SK-N-SH treated with all-trans-retinoic acid at 6 μM for 48 hours (cell line): ENCODE data around the gene ARPC1A.

ENCODE experiments used
- ATAC-seq: fragments of 200-7000 bp; cut with Tn5 transposase; 3 replicates; pipeline ENCODE4 v1.9.1; 2020; ENCODE audit warnings: mild to moderate bottlenecking, moderate library complexity
- ARNTL ChIP-seq: fragments of 450-650 bp; formaldehyde crosslinking; IDR thresholded peaks from 2 replicates; pipeline ENCODE4 v1.5.0; 2020; ENCODE audit warnings: low read depth, mild to moderate bottlenecking, moderate library complexity, borderline replicate concordance
- CSDC2 ChIP-seq: fragments of 250-450 bp; sonication (Bioruptor Pico); IDR thresholded peaks from 2 replicates; pipeline ENCODE4 v1.5.0; 2020; ENCODE audit warnings: mild to moderate bottlenecking, moderate library complexity
- ESRRG ChIP-seq: fragments of 250-450 bp; sonication (Bioruptor Pico); IDR thresholded peaks from 2 replicates; pipeline ENCODE4 v1.6.1; 2021; ENCODE audit warnings: mild to moderate bottlenecking
- GLIS3 ChIP-seq: fragments of 250-450 bp; sonication (Bioruptor Pico); IDR thresholded peaks from 2 replicates; pipeline ENCODE4 v1.5.0; 2020; ENCODE audit warnings: mild to moderate bottlenecking, moderate library complexity
- ISL1 ChIP-seq: fragments of 250-450 bp; sonication (Bioruptor Pico); IDR thresholded peaks from 2 replicates; pipeline ENCODE4 v2.1.2; 2022; ENCODE audit warnings: mild to moderate bottlenecking, moderate library complexity
- PPARA ChIP-seq: fragments of 250-450 bp; sonication (Bioruptor Pico); IDR thresholded peaks from 2 replicates; pipeline ENCODE4 v1.5.0; 2020; ENCODE audit warnings: mild to moderate bottlenecking, borderline replicate concordance
- RARB ChIP-seq: fragments of 250-450 bp; sonication (Bioruptor Pico); IDR thresholded peaks from 2 replicates; pipeline ENCODE4 v1.8.0; 2021; ENCODE audit warnings: mild to moderate bottlenecking, moderate library complexity
- SNAI2 ChIP-seq: fragments of 250-450 bp; sonication (Bioruptor Pico); IDR thresholded peaks from 2 replicates; pipeline ENCODE4 v1.5.0; 2020; ENCODE audit warnings: mild to moderate bottlenecking, moderate library complexity
- TOX ChIP-seq: fragments of 250-450 bp; sonication (Bioruptor Pico); IDR thresholded peaks from 2 replicates; pipeline ENCODE4 v1.8.0; 2021; ENCODE audit warnings: mild to moderate bottlenecking, moderate library complexity, borderline replicate concordance
- ZC3H10 ChIP-seq: fragments of 250-450 bp; sonication (Bioruptor Pico); IDR thresholded peaks from 2 replicates; pipeline ENCODE4 v1.5.1; 2021; ENCODE audit warnings: mild to moderate bottlenecking, moderate library complexity
- ZFP30 ChIP-seq: fragments of 450-650 bp; formaldehyde crosslinking; IDR thresholded peaks from 2 replicates; pipeline ENCODE4 v1.5.0; 2022; ENCODE audit warnings: mild to moderate bottlenecking, moderate library complexity
- ZNF565 ChIP-seq: fragments of 450-650 bp; formaldehyde crosslinking; conservative IDR thresholded peaks from 2 replicates; pipeline ENCODE4 v1.5.0; 2020; ENCODE audit warnings: low read depth, mild to moderate bottlenecking, moderate library complexity
- ZNF70 ChIP-seq: fragments of 450-650 bp; formaldehyde crosslinking; IDR thresholded peaks from 2 replicates; pipeline ENCODE4 v1.5.0; 2020; ENCODE audit warnings: mild to moderate bottlenecking, moderate library complexity
- ZNF8 ChIP-seq: fragments of 450-650 bp; formaldehyde crosslinking; IDR thresholded peaks from 2 replicates; pipeline ENCODE4 v1.5.0; 2020; ENCODE audit warnings: mild to moderate bottlenecking, moderate library complexity
- TF ChIP-seq, protein P1 (sequence below): fragments of 250-450 bp; sonication (Bioruptor Pico); IDR thresholded peaks from 2 replicates; pipeline ENCODE4 v1.5.0; 2020; ENCODE audit warnings: mild to moderate bottlenecking, moderate library complexity
- TF ChIP-seq, protein P2 (sequence below): fragments of 250-450 bp; sonication (Bioruptor Pico); IDR thresholded peaks from 2 replicates; pipeline ENCODE4 v1.8.0; 2020; ENCODE audit warnings: mild to moderate bottlenecking, moderate library complexity, borderline replicate concordance
- TF ChIP-seq, protein P3 (sequence below): fragments of 250-450 bp; sonication (Bioruptor Pico); IDR thresholded peaks from 2 replicates; pipeline ENCODE4 v1.5.1; 2021; ENCODE audit warnings: mild to moderate bottlenecking, moderate library complexity
- TF ChIP-seq, protein P4 (sequence below): fragments of 250-450 bp; sonication (Bioruptor Pico); IDR thresholded peaks from 2 replicates; pipeline ENCODE4 v1.8.0; 2021; ENCODE audit warnings: low read depth, mild to moderate bottlenecking, moderate library complexity, borderline replicate concordance

Gene ARPC1A

DNA sequence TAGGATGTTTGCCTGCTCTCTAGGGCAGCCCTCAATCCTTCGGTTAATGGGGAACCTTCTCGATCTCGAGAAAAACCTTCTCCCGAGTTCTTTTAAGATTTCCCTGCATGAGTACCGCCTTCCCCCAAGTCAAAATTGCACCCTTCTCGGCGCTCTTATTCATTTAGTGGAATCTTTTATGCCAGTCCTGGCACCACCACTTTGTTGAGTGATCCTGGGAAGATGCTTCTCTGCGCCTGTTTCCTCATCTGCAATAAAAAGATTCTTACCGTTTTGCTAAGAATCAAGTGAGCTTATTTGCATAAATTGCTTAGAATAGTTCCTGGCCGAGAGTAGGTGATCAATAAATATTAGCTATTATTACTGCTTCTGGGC, 697 bp downstream of the ARPC1A start (continued):
- TF ChIP-seq, protein P1, sequence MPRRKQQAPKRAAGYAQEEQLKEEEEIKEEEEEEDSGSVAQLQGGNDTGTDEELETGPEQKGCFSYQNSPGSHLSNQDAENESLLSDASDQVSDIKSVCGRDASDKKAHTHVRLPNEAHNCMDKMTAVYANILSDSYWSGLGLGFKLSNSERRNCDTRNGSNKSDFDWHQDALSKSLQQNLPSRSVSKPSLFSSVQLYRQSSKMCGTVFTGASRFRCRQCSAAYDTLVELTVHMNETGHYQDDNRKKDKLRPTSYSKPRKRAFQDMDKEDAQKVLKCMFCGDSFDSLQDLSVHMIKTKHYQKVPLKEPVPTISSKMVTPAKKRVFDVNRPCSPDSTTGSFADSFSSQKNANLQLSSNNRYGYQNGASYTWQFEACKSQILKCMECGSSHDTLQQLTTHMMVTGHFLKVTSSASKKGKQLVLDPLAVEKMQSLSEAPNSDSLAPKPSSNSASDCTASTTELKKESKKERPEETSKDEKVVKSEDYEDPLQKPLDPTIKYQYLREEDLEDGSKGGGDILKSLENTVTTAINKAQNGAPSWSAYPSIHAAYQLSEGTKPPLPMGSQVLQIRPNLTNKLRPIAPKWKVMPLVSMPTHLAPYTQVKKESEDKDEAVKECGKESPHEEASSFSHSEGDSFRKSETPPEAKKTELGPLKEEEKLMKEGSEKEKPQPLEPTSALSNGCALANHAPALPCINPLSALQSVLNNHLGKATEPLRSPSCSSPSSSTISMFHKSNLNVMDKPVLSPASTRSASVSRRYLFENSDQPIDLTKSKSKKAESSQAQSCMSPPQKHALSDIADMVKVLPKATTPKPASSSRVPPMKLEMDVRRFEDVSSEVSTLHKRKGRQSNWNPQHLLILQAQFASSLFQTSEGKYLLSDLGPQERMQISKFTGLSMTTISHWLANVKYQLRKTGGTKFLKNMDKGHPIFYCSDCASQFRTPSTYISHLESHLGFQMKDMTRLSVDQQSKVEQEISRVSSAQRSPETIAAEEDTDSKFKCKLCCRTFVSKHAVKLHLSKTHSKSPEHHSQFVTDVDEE (CRISPR knock-in tag): no peak
- no peak for TF ChIP-seq CSDC2
- TF ChIP-seq TOX: no peak
- TF ChIP-seq, protein P2, sequence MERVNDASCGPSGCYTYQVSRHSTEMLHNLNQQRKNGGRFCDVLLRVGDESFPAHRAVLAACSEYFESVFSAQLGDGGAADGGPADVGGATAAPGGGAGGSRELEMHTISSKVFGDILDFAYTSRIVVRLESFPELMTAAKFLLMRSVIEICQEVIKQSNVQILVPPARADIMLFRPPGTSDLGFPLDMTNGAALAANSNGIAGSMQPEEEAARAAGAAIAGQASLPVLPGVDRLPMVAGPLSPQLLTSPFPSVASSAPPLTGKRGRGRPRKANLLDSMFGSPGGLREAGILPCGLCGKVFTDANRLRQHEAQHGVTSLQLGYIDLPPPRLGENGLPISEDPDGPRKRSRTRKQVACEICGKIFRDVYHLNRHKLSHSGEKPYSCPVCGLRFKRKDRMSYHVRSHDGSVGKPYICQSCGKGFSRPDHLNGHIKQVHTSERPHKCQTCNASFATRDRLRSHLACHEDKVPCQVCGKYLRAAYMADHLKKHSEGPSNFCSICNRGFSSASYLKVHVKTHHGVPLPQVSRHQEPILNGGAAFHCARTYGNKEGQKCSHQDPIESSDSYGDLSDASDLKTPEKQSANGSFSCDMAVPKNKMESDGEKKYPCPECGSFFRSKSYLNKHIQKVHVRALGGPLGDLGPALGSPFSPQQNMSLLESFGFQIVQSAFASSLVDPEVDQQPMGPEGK (CRISPR knock-in tag): no peak
- no peak for TF ChIP-seq ARNTL (CRISPR knock-in tag)
- no peak for TF ChIP-seq GLIS3 (CRISPR knock-in tag)
- no peak for TF ChIP-seq ZNF70
- no peak for TF ChIP-seq ZC3H10 (CRISPR knock-in tag)

DNA sequence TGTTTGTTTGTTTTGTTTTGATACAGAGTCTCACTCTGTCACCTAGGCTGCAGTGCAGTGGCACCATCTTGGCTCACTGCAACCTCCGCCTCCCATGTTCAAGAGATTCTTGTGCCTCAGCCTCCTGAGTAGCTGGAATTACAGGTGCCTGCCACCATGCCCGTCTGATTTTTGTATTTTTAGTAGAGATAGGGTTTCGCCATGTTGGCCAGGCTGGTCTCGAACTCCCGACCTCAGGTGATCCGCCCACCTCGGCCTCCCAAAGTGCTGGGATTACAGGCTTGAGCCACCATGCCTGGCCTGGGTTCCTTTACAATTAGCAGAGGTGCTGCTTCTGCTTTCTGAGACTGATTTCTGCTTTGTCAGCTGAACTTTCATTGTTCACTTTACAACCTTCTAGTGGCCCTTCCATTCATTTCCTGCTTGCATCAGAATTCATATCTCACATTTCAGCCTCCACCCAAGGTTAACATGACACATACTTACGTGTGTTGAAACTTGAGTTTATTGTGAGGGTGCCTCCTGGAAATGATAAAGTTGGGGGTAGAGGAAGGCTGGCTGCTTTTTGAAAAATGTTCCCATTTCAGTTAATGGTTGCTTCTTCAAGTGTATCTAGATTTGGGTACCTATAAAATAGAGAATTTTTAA, 4.7 kb downstream of the ARPC1A start:
- ATAC-seq: peak; percentile 14

DNA sequence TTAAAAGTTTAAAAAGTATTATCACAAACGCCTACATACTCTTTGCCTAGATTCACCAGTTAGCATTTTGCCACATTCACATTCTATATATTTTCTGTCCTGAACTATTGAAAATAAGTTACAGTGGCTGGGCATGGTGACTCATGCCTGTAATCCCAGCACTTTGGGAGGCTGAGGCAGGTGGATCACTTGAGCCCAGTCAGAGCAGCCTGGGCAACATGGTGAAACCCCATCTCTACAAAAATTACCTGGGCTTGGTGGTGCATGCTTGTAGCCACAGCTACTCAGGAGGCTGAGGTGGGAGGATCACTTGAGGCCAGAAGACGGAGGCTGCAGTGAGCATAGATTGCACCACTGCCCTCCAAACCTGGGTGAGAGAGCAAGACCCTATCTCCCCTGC, 5.3 kb downstream of the ARPC1A start:
- 0 out of 3 replicates have a peak, but pooled peaks have one; percentile 12 for ATAC-seq
- TF ChIP-seq SNAI2 (CRISPR knock-in tag): no peak
- TF ChIP-seq ZFP30 (CRISPR knock-in tag): no peak
- no peak for TF ChIP-seq ZC3H10 (CRISPR knock-in tag)
- no peak for TF ChIP-seq ZNF8 (CRISPR knock-in tag)
- no peak for TF ChIP-seq TOX
- TF ChIP-seq, all 23 proteins: peak for 0

DNA sequence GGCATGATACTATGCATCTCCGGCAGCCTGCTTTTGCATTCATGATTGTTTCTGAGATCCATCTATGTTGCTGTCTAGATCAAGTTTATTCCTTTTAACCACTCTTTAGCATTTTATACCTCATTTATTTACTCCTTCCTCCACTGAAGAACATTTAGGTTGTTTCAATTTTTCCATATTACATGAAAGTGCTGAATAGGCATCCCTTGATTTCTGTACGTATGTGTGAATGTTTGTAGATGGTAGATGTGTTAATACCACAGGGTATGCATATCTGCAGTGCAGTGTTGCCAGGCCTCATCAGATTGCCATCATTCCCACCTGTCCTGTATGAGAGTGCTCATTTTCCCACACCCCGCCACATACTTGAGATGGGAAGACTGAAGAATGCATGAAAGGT, 13.9 kb downstream of the ARPC1A start:
- no peak for ATAC-seq
- TF ChIP-seq PPARA: no peak
- TF ChIP-seq, protein P3, sequence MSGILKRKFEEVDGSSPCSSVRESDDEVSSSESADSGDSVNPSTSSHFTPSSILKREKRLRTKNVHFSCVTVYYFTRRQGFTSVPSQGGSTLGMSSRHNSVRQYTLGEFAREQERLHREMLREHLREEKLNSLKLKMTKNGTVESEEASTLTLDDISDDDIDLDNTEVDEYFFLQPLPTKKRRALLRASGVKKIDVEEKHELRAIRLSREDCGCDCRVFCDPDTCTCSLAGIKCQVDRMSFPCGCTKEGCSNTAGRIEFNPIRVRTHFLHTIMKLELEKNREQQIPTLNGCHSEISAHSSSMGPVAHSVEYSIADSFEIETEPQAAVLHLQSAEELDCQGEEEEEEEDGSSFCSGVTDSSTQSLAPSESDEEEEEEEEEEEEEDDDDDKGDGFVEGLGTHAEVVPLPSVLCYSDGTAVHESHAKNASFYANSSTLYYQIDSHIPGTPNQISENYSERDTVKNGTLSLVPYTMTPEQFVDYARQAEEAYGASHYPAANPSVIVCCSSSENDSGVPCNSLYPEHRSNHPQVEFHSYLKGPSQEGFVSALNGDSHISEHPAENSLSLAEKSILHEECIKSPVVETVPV (CRISPR knock-in tag): no peak
- no peak for TF ChIP-seq GLIS3 (CRISPR knock-in tag)
- TF ChIP-seq, protein P1 (CRISPR knock-in tag): no peak
- no peak for TF ChIP-seq RARB (CRISPR knock-in tag)
- TF ChIP-seq ISL1: no peak
- no peak for TF ChIP-seq ESRRG (CRISPR knock-in tag)
- TF ChIP-seq ZNF70: no peak
- TF ChIP-seq, protein P4, sequence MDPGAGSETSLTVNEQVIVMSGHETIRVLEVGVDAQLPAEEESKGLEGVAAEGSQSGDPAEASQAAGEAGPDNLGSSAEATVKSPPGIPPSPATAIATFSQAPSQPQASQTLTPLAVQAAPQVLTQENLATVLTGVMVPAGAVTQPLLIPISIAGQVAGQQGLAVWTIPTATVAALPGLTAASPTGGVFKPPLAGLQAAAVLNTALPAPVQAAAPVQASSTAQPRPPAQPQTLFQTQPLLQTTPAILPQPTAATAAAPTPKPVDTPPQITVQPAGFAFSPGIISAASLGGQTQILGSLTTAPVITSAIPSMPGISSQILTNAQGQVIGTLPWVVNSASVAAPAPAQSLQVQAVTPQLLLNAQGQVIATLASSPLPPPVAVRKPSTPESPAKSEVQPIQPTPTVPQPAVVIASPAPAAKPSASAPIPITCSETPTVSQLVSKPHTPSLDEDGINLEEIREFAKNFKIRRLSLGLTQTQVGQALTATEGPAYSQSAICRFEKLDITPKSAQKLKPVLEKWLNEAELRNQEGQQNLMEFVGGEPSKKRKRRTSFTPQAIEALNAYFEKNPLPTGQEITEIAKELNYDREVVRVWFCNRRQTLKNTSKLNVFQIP (CRISPR knock-in tag): no peak
- no peak for TF ChIP-seq CSDC2
- no peak for TF ChIP-seq ZNF565
- TF ChIP-seq, protein P2 (CRISPR knock-in tag): no peak
- no peak for TF ChIP-seq ARNTL (CRISPR knock-in tag)
- no peak for TF ChIP-seq ZC3H10 (CRISPR knock-in tag)
- TF ChIP-seq TOX: no peak
